Fibroblast of villous mesenchyme (primary cell): ENCODE results near the gene PATJ. TPM values are rescaled to one million over a fixed set of nuclear protein-coding genes. Genes with fewer than 3 reads are reported as not detected.
"Not testable (repeated sequence)": the region's sequence is repeated elsewhere in the genome, so short reads cannot be mapped to it uniquely, and the experiment has no call there.

ENCODE experiments used
- DNase-seq: peaks from one replicate; pipeline ENCODE4 v3.0.0-alpha.2; 2010; ENCODE audit warnings: low read depth
- H3K4me3 ChIP-seq: 2 replicates; pipeline ENCODE4 v1.5.1; 2011; ENCODE audit warnings: low read depth, mild to moderate bottlenecking, low read length
- total RNA-seq: library from RNA; depleted of rRNA; stranded (reverse); fragments of >200 nt; gene quantifications from 2 replicates; pipeline ENCODE4 v1.2.3, GENCODE V29; 2012
- TF ChIP-seq, protein P1 (sequence below): IDR thresholded peaks from 2 replicates; pipeline ENCODE4 v1.5.1; 2012; ENCODE audit warnings: low read depth, mild to moderate bottlenecking, low read length; ENCODE audit not compliant: insufficient read depth

PATJ gene
- total RNA-seq, 1 donor, result 9.5 TPM

DNA sequence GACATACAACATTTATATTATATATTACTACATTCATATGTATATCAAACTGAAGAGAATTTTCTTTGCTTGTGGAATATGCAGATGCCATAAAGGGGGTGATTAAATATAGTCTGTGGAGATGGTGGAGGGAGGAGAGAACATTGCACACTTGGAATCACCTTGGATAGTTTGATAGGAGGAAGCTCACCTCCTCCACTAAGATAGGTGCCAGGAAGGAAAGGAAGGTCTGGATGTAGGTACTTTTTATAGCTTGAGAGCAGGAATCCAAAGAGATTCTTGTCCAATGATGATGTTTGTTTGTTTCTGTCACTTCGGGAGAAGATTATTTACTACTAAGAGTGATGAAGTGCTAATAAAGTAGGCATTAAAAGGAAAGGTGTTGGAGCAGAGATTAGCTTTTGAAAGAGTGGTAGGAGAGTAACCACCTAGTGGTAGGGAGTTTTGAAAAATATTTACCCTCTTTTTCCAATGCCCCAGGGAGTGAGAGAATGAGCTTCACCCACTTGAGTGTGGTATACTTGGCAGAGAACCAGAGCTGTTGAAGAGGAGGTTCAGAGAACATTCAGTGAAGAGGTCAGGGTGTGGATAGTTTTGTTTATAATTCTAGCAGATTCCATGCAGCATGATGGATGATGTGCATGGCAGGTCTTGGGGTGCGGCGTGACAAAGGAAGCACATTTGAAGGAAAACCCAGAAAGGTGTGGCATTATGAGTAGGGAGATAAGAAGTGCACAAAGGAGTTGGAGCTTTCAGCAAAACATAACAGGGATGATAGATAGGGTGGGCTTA, 145.0 kb downstream of the PATJ start:
- TF ChIP-seq, protein P1, sequence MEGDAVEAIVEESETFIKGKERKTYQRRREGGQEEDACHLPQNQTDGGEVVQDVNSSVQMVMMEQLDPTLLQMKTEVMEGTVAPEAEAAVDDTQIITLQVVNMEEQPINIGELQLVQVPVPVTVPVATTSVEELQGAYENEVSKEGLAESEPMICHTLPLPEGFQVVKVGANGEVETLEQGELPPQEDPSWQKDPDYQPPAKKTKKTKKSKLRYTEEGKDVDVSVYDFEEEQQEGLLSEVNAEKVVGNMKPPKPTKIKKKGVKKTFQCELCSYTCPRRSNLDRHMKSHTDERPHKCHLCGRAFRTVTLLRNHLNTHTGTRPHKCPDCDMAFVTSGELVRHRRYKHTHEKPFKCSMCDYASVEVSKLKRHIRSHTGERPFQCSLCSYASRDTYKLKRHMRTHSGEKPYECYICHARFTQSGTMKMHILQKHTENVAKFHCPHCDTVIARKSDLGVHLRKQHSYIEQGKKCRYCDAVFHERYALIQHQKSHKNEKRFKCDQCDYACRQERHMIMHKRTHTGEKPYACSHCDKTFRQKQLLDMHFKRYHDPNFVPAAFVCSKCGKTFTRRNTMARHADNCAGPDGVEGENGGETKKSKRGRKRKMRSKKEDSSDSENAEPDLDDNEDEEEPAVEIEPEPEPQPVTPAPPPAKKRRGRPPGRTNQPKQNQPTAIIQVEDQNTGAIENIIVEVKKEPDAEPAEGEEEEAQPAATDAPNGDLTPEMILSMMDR, result no peak
- DNase-seq, result no peak
- no peak overlapping the region for H3K4me3 ChIP-seq

DNA sequence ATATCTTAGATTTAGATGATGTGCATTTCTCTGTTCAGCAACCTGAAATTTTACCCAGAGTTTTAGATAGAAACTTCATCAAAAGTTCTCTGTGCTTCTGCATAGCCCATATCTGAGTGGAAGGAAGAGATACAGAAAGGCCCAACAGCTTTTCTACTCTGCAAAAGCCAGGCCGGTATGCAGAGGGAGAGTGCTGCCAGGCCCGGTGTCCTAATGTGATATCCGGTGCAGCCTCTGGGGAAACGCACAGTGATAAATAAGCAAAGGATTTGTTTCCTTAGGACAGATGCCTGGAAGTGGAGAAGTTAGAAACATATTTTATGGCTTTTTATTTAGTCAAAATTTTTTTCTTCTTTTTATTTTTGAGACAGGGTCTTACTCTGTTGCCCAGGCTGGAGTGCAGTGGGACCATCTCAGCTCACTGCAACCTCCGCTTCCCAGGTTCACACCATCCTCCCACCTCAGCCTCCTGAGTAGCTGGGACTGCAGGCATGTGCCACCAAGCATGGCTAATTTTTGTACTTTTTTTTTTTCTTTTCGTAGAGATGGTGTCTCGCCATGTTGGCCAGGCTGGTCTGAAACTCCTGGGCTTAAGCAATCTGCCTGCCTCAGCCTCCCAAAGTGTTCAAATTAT, 145.8 kb downstream of the PATJ start:
- DNase-seq, result no peak
- no peak overlapping the region for H3K4me3 ChIP-seq
- TF ChIP-seq, protein P1, result no peak

DNA sequence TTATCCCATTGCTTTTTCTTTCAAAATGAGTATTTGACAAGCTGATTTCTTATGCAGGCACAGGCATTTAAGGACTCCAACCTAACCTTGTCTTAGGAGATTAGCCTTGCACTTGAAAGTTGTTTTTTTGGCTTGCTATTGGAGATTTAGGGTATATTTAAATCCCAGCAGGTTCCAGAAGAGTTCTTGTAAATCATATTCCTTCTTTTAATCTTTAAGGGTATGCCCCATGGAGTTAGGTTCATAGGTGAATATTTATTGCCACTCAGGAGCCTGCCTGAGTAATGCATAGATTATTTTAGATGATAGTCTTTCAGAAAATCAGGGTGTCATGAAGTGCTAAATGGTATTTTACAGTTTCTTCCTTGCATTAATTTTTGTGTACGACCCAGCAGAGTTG, 146.5 kb downstream of the PATJ start:
- DNase-seq, result no peak
- TF ChIP-seq, protein P1, result no peak
- no peak overlapping the region for H3K4me3 ChIP-seq

DNA sequence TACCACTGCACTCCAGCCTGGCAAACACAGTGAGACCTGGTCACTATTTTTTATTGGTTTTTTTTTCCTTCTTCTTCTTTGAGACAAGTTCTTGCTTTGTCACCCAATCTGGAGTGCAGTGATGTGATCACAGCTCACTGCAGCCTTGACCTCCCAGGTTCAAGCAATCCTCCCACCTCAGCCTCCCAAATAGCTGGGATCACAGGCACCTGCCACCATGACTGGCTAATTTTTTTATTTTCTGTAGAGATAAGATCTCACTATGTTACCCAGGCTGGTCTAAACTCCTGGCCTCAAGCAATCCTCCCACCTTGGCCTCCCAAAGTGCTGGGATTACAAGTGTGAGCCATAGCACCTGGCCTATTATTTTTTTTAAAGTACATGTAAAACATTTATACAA, 148.2 kb downstream of the PATJ start:
- not testable (repeated sequence) for DNase-seq, H3K4me3 ChIP-seq

DNA sequence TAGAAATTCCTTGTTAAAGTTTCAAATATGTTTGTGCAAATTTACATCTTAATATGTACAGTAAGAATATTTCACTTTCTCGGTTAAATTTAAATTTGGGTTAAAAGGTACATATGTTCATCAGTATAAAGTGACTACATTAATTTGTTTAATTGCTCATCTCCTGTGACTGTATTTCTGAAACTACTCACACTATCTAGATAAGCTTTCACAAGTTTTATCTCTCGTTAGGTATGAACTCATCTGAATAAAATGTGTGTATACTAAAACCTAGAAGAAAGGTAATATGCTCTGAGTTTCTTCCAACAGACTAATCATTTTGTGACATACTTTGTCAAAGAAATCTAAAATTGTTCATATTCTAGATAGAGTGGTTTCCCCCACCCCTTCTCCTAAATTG, 150.7 kb downstream of the PATJ start:
- DNase-seq, result no peak
- TF ChIP-seq, protein P1, result no peak
- no peak overlapping the region for H3K4me3 ChIP-seq

DNA sequence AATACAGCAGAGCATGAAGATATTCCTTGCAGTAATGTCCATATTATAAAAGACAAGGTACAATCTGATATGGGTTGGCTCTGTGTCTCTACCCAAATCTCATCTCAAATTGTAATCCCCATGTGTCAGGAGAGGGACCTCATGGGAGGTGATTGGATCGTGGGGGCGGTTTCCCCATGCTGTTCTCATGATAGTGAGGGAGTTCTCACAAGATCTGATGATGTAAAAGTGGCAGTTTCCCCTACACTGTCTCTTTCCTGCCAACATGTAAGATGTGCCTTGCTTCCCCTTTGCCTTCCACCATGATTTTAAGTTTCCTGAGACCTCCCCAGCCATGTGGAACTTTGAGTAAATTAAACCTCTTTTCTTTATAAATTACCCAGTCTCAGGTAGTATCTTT, 152.0 kb downstream of the PATJ start:
- DNase-seq, result not testable (repeated sequence)

DNA sequence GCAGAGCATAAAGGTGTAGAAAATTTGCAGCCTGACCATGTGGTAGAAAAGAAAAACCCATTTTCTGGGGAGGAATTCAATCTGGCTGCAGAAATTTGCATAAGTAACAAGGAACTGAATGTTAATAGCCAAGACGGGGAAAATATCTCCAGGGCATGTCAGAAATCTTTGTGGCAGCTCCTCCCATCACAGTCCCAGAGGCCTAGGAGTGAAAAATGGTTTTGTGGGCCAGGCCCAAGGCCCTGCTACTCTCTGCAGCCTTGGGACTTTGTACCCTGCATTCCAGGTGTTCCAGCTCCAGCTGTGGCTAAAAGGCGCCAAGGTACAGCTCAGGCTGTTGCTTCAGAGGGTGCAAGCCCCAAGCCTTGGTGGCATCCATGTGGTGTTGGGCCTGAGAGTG, 152.9 kb downstream of the PATJ start:
- TF ChIP-seq, protein P1, result no peak

More for the DNA sequence above, 152.0 kb downstream of the PATJ start:
- H3K4me3 ChIP-seq, result not testable (repeated sequence)

DNA sequence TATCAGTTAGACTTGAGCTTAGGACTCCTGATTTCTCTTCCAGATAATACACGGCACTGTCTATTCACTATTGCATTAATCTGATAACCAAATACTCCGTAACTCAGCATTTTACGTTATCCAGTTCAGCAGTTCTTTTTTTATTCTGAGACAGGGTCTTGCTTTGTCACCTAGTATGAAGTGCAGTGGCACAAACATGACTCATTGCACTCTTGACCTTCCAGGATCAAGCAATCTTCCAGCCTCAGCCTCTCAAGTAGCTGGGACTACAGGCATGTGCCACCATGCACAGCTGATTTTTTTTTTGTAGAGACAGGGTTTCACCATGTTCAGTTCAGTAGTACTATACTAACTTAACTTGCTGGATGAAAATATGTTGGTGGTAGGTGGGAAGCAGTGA, 156.4 kb downstream of the PATJ start:
- DNase-seq, result no peak
- no peak overlapping the region for H3K4me3 ChIP-seq
- TF ChIP-seq, protein P1, result no peak

More for the DNA sequence above, 152.9 kb downstream of the PATJ start:
- H3K4me3 ChIP-seq, result no peak overlapping the region
- DNase-seq, result no peak
